ENCODE data around the gene BPIFB1. TPM values are rescaled to one million over a fixed set of nuclear protein-coding genes. Genes with fewer than 3 reads are reported as not detected.

BPIFB1 gene
- total and polyA plus RNA-seq, 2 of the 13 experiments (the other 11 are each of a cell fraction or from before 2014, with no cell fraction given) = 0.82 to 4.4 TPM

DNA sequence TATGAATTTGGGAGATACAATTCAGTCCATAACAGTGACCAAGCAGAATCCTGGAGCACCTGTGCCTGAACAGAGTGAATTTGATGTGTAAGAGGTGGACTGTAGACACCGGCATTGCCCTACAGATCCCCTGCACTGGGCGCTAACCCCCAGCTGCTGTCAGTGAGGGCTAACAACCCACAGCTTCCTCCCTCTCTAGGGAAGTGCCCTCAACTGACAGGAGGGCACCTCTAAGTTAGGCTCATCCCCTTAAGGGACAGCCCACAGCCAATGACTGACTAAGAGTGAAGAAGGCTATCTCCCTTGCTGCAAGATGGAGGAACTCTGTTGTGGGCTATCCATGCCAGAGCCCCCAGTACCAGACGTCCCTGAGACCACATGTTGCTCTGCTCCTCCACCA is 15.3 kb upstream of the BPIFB1 start (continued):
- TF ChIP-seq, protein P1, sequence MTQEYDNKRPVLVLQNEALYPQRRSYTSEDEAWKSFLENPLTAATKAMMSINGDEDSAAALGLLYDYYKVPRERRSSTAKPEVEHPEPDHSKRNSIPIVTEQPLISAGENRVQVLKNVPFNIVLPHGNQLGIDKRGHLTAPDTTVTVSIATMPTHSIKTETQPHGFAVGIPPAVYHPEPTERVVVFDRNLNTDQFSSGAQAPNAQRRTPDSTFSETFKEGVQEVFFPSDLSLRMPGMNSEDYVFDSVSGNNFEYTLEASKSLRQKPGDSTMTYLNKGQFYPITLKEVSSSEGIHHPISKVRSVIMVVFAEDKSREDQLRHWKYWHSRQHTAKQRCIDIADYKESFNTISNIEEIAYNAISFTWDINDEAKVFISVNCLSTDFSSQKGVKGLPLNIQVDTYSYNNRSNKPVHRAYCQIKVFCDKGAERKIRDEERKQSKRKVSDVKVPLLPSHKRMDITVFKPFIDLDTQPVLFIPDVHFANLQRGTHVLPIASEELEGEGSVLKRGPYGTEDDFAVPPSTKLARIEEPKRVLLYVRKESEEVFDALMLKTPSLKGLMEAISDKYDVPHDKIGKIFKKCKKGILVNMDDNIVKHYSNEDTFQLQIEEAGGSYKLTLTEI (CRISPR knock-in tag; conservative IDR thresholded peaks at IDR 0.05) = no peak
- TF ChIP-seq ZFP41 (CRISPR knock-in tag; IDR thresholded peaks at IDR 0.05; ENCODE audit: borderline replicate concordance) = no peak

DNA sequence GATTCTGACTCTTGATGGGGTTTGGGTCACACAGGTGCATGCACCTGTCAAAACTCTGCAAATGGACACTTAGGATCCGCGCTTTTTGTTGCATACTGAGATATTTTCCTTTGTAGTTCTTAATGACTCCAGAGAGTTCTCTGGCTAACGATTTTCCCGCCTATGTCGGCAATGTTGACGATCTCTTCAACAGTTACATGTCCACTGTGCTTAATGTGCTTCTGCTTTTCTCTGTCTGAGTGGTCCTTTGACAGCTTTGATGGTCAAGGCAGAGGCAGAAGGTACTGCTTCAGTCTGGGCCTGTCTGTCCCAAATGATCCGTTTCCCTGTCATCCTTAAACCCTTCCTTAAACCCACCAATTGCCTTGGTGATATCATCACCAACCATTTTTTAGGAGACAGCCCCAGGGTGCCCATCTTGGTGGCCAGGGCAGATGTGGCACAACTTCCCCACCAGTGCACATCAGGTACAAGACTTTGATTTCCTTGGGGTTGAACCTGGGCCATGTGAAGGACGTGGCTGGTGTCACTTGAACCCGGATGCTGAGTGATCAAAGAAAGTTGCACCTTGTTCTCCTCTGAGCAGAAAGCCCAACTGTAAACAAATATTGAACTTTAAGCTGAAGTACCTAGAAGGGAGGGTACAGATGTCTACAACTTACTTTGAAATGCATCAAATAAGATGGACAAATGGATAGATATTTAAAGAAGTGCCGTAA is 10.7 kb upstream of the BPIFB1 start:
- no peaks in the 10 kb centered on the region for H4K20me1 ChIP-seq (ENCODE audit: insufficient read depth, low read length)
- intact Hi-C loops (cut with micrococcal nuclease; ENCODE audit: unreplicated experiment) = no loop called here
- CTCF ChIA-PET (ENCODE audit: low intra/inter-chr PET ratio, low total read pairs) = no interaction called here
- no peak for FAIRE-seq
- no TSS peak for BruUV-seq (replicated peaks)
- no peaks in the 10 kb centered on the region for H3K79me2 ChIP-seq (ENCODE audit: insufficient read depth, low read length)
- in situ Hi-C loops (cut with HindIII; ENCODE audit: extremely low pct_ligation_motif_present, low pct_unique_long_range_greater_than_20kb) = no loop called here
- peaks cover 65% of the 10 kb centered on the region for H3K4me1 ChIP-seq (ENCODE audit: insufficient read depth, low read length)
- peak overlapping the region in 1 of 3 experiments; percentile 30; a peak in 1 of 6 replicates for H3K4me3 ChIP-seq (replicated peaks in 1 of 3; ENCODE audit: insufficient read depth in 1 of 3, low read depth in 2 of 3, low read length in 3 of 3)
- H3K9me3 ChIP-seq (ENCODE audit: low read length) = no peaks in the 10 kb centered on the region
- WGBS (ENCODE audit: low lambda C conversion rate) = 55% methylated on average over 10 of the region's 10 CpGs
- no peak overlapping the region for H2AFZ ChIP-seq (ENCODE audit: low read length)
- H3K9ac ChIP-seq (ENCODE audit: insufficient read depth, low read depth, low read length) = no peak overlapping the region
- H3K27ac ChIP-seq (ENCODE audit: extremely low read length, insufficient read depth, low read length) = no peak overlapping the region
- H3K36me3 ChIP-seq (replicated peaks in 1 of 2; ENCODE audit: control insufficient read depth in 1 of 2, insufficient read depth in 2 of 2, low read length in 2 of 2) = no peaks in the 10 kb centered on the region
- H3K4me2 ChIP-seq (ENCODE audit: low read depth, low read length) = peak overlapping the region; percentile 48
- POLR2A ChIA-PET = no interaction called here
- no peaks in the 10 kb centered on the region; a peak in 1 of 5 replicates for H3K27me3 ChIP-seq (ENCODE audit: control insufficient read depth in 1 of 2, insufficient read depth in 2 of 2, low read length in 2 of 2)
- DNase-seq (ENCODE audit: low spot score) = no peak
- ATAC-seq = no peak
- peak; percentile 88 for TF ChIP-seq RARA (CRISPR knock-in tag; IDR thresholded peaks at IDR 0.05)
- TF ChIP-seq SRSF1 (optimal IDR thresholded peaks at IDR 0.05; ENCODE audit: low read depth, low read length) = no peak
- TF ChIP-seq ZNF7 (CRISPR knock-in tag; IDR thresholded peaks at IDR 0.05) = no peak
- no peak for TF ChIP-seq ZSCAN30 (CRISPR knock-in tag; IDR thresholded peaks at IDR 0.05)
- no peak for TF ChIP-seq MED8 (CRISPR knock-in tag; IDR thresholded peaks at IDR 0.05; ENCODE audit: insufficient replicate concordance)
- TF ChIP-seq ZKSCAN8 (CRISPR knock-in tag; IDR thresholded peaks at IDR 0.05; ENCODE audit: borderline replicate concordance) = no peak
- TF ChIP-seq TCF12 (IDR thresholded peaks at IDR 0.05) = no peak
- no peak for TF ChIP-seq TCF12 (CRISPR knock-in tag; IDR thresholded peaks at IDR 0.05)
- TF ChIP-seq ZNF431 (CRISPR knock-in tag; IDR thresholded peaks at IDR 0.05; ENCODE audit: borderline replicate concordance, low read depth) = no peak
- no peak for TF ChIP-seq KDM2A (CRISPR knock-in tag; IDR thresholded peaks at IDR 0.05; ENCODE audit: borderline replicate concordance, low read depth)
- no peak for TF ChIP-seq MXD3 (CRISPR knock-in tag; IDR thresholded peaks at IDR 0.05)
- no peak for TF ChIP-seq SMC3 (IDR thresholded peaks at IDR 0.05; ENCODE audit: low read length)
- TF ChIP-seq ZBTB34 (CRISPR knock-in tag; IDR thresholded peaks at IDR 0.05) = 0 out of 2 replicates have a peak, but pooled peaks have one; percentile 23
- TF ChIP-seq ZNF383 (CRISPR knock-in tag; IDR thresholded peaks at IDR 0.05; ENCODE audit: borderline replicate concordance) = no peak
- TF ChIP-seq, protein P2, sequence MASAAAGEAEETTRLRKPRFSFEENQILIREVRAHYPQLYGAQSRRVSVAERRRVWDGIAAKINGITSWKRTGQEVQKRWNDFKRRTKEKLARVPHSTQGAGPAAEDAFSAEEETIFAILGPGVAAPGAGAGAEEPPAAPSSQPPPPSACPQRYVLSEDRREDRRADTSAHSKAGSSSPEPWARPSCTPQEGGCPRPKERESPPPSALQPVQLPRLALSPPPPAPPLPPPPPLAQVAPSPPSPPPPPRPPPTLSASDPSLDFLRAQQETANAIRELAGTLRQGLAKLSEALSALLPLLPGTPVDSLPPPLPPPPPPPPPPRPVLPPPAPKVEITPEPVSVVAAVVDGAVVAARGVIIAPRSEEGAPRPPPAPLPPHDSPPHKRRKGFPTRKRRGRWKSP (CRISPR knock-in tag; IDR thresholded peaks at IDR 0.05) = no peak
- peak; percentile 56; the same call in 1 of the 2 replicates for TF ChIP-seq ISL2 (CRISPR knock-in tag; IDR thresholded peaks at IDR 0.05)
- TF ChIP-seq ZNF556 (CRISPR knock-in tag; IDR thresholded peaks at IDR 0.05; ENCODE audit: borderline replicate concordance) = no peak

Measured in HepG2 (cell line).